Measurements from ENCODE around the gene SLC26A4. TPM values are rescaled to one million over a fixed set of nuclear protein-coding genes. Genes with fewer than 3 reads are reported as not detected.

The SLC26A4 gene
- total RNA-seq, 1 experiment from 2014 or later, result not detected

GRCh38 chr7:107690084-107690483 lies 29.5 kb downstream of the SLC26A4 start:
- Histone ChIP-seq H3K4me1 (ENCODE audit: insufficient read depth, low read length) (peaks cover 13% of the 10 kb centered on the region), H2AFZ (ENCODE audit: low read length) (no peak overlapping the region), H3K4me2 (ENCODE audit: low read length) (no peak overlapping the region), H3F3A (ENCODE audit: low read length, unreplicated experiment) (no peaks in the 10 kb centered on the region), H3K27me3 (ENCODE audit: low read length) (no peaks in the 10 kb centered on the region), H3K27ac (ENCODE audit: low read length) (no peak overlapping the region), H3K9ac (ENCODE audit: low read length) (no peak overlapping the region), H3K4me3 (ENCODE audit: low read length) (no peak overlapping the region), H4K20me1 (ENCODE audit: low read length) (no peaks in the 10 kb centered on the region), H3K9me3 (ENCODE audit: low read length) (no peaks in the 10 kb centered on the region), H3K9me2 (replicated peaks; ENCODE audit: low read length) (no peaks in the 10 kb centered on the region), H3K36me3 (ENCODE audit: low read depth, low read length) (no peaks in the 10 kb centered on the region), H3K79me2 (ENCODE audit: low read length) (no peaks in the 10 kb centered on the region)
- no TSS peak for BruUV-seq (replicated peaks)
- DNase-seq, result no peak
- intact Hi-C loops (cut with micrococcal nuclease), result no loop called here
- ATAC-seq, result no peak
- ChIA-PET POLR2A (ENCODE audit: unreplicated experiment) (no interaction called here), CTCF (no interaction called here)
- TF ChIP-seq EZH2 (IDR thresholded peaks at IDR 0.05; ENCODE audit: low read length, unreplicated experiment) (no peak), EZH2phosphoT487 (IDR thresholded peaks at IDR 0.05; ENCODE audit: borderline replicate concordance, low read length) (no peak), CTCF (conservative IDR thresholded peaks at IDR 0.05; ENCODE audit: low read depth, low read length) (no peak)

- H3K27ac ChIP-seq (ENCODE audit: low read length), result no peak overlapping the region
- H3K4me2 ChIP-seq (ENCODE audit: low read length), result no peak overlapping the region
- H3K9ac ChIP-seq (ENCODE audit: low read length), result no peak overlapping the region
- no peaks in the 10 kb centered on the region for H4K20me1 ChIP-seq (ENCODE audit: low read length)
- no peak overlapping the region for H2AFZ ChIP-seq (ENCODE audit: low read length)
- H3K27me3 ChIP-seq (ENCODE audit: low read length), result no peaks in the 10 kb centered on the region
- peaks cover 13% of the 10 kb centered on the region for H3K4me1 ChIP-seq (ENCODE audit: insufficient read depth, low read length)
- H3F3A ChIP-seq (ENCODE audit: low read length, unreplicated experiment), result no peaks in the 10 kb centered on the region
- POLR2A ChIA-PET (ENCODE audit: unreplicated experiment), result no interaction called here
- H3K36me3 ChIP-seq (ENCODE audit: low read depth, low read length), result no peaks in the 10 kb centered on the region
- H3K4me3 ChIP-seq (ENCODE audit: low read length), result no peak overlapping the region
- no peak for DNase-seq
- TF ChIP-seq EZH2phosphoT487 (IDR thresholded peaks at IDR 0.05; ENCODE audit: borderline replicate concordance, low read length), result no peak
- TF ChIP-seq EZH2 (IDR thresholded peaks at IDR 0.05; ENCODE audit: low read length, unreplicated experiment), result no peak
- TF ChIP-seq CTCF (conservative IDR thresholded peaks at IDR 0.05; ENCODE audit: low read depth, low read length), result no peak
- no TSS peak for BruUV-seq (replicated peaks)
- H3K9me2 ChIP-seq (replicated peaks; ENCODE audit: low read length), result no peaks in the 10 kb centered on the region
- ATAC-seq, result no peak
- no peaks in the 10 kb centered on the region for H3K9me3 ChIP-seq (ENCODE audit: low read length)
- intact Hi-C loops (cut with micrococcal nuclease), result no loop called here
- CTCF ChIA-PET, result no interaction called here
- H3K79me2 ChIP-seq (ENCODE audit: low read length), result no peaks in the 10 kb centered on the region
Observed at GRCh38 chr7:107690611-107691010, 30.0 kb downstream of the SLC26A4 start.

DNA sequence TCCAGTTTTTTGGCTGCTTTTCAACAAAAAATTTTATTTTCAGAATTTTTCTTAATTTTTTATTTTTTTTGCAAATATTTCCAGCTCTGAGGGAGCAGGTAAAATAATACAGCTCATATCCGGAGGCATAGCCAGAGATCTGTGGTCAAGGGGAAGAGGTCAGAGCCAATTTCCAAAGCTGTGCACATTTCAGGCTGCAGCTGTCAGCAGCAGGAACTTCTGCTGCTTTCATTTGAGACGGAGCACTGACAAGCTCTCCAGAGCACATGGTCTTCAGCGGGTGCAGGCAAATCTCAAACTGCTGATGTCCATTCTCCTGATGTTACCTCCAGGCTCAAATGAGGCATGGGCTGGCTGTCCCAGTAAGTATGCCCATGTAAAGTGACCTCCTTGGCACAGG lies 31.1 kb downstream of the SLC26A4 start:
- Histone ChIP-seq H3K4me2 (ENCODE audit: low read length) (no peak overlapping the region), H3K36me3 (ENCODE audit: low read depth, low read length) (no peaks in the 10 kb centered on the region), H4K20me1 (ENCODE audit: low read length) (no peaks in the 10 kb centered on the region), H2AFZ (ENCODE audit: low read length) (no peak overlapping the region), H3K4me1 (ENCODE audit: insufficient read depth, low read length) (peaks cover 13% of the 10 kb centered on the region), H3K79me2 (ENCODE audit: low read length) (no peaks in the 10 kb centered on the region), H3K27ac (ENCODE audit: low read length) (no peak overlapping the region), H3F3A (ENCODE audit: low read length, unreplicated experiment) (no peaks in the 10 kb centered on the region), H3K9me2 (replicated peaks; ENCODE audit: low read length) (no peaks in the 10 kb centered on the region), H3K9me3 (ENCODE audit: low read length) (no peaks in the 10 kb centered on the region), H3K27me3 (ENCODE audit: low read length) (no peaks in the 10 kb centered on the region), H3K4me3 (ENCODE audit: low read length) (no peak overlapping the region), H3K9ac (ENCODE audit: low read length) (no peak overlapping the region)
- ChIA-PET CTCF (no interaction called here), POLR2A (ENCODE audit: unreplicated experiment) (no interaction called here)
- DNase-seq (no peak), ATAC-seq (no peak)
- TF ChIP-seq EZH2 (IDR thresholded peaks at IDR 0.05; ENCODE audit: low read length, unreplicated experiment), result no peak
- no peak for TF ChIP-seq CTCF (conservative IDR thresholded peaks at IDR 0.05; ENCODE audit: low read depth, low read length)
- no peak for TF ChIP-seq EZH2phosphoT487 (IDR thresholded peaks at IDR 0.05; ENCODE audit: borderline replicate concordance, low read length)
- intact Hi-C loops (cut with micrococcal nuclease), result no loop called here
- no TSS peak for BruUV-seq (replicated peaks)
